GM12891 (cell line): ENCODE results near the gene WSCD2.

Experiments
- DNase-seq: peaks from one replicate; pipeline ENCODE4 v3.0.0; 2011; ENCODE audit warnings: low spot score; ENCODE audit not compliant: insufficient read length
- FAIRE-seq: peaks from 2 replicates; lab custom pipeline; 2011; peaks lifted over from hg19 to GRCh38; lab: Jason Lieb, UNC
- PAX5 ChIP-seq: IDR thresholded peaks from 2 replicates; pipeline ENCODE4 v1.6.1; 2011; ENCODE audit warnings: low read length, moderate library complexity, mild to moderate bottlenecking; ENCODE audit not compliant: insufficient read depth, severe bottlenecking
- POLR2A ChIP-seq: IDR thresholded peaks from 2 replicates; pipeline ENCODE4 v1.6.1; 2011; ENCODE audit warnings: low read depth, low read length, control low read depth
- POLR2AphosphoS5 ChIP-seq: IDR thresholded peaks from 2 replicates; pipeline ENCODE4 v1.6.1; 2011; ENCODE audit warnings: low read depth, low read length, control low read depth
- POU2F2 ChIP-seq: IDR thresholded peaks from 2 replicates; pipeline ENCODE4 v1.6.1; 2011; ENCODE audit warnings: low read depth, mild to moderate bottlenecking, control low read depth, low read length, moderate library complexity
- SPI1 ChIP-seq: IDR thresholded peaks from 2 replicates; pipeline ENCODE4 v1.6.1; 2011; ENCODE audit warnings: low read depth, low read length, control low read depth
- TAF1 ChIP-seq: IDR thresholded peaks from 2 replicates; pipeline ENCODE4 v1.6.1; 2011; ENCODE audit warnings: low read depth, low read length, control low read depth

The WSCD2 gene

GRCh38 chr12:108269224-108269623 lies 140.1 kb downstream of the WSCD2 start:
- TF ChIP-seq TAF1: no peak
- TF ChIP-seq SPI1: no peak
- TF ChIP-seq POLR2AphosphoS5: no peak
- TF ChIP-seq POLR2A: no peak
- no peak for TF ChIP-seq POU2F2
- TF ChIP-seq PAX5: no peak
- no peak for DNase-seq
- no peak for FAIRE-seq

DNA sequence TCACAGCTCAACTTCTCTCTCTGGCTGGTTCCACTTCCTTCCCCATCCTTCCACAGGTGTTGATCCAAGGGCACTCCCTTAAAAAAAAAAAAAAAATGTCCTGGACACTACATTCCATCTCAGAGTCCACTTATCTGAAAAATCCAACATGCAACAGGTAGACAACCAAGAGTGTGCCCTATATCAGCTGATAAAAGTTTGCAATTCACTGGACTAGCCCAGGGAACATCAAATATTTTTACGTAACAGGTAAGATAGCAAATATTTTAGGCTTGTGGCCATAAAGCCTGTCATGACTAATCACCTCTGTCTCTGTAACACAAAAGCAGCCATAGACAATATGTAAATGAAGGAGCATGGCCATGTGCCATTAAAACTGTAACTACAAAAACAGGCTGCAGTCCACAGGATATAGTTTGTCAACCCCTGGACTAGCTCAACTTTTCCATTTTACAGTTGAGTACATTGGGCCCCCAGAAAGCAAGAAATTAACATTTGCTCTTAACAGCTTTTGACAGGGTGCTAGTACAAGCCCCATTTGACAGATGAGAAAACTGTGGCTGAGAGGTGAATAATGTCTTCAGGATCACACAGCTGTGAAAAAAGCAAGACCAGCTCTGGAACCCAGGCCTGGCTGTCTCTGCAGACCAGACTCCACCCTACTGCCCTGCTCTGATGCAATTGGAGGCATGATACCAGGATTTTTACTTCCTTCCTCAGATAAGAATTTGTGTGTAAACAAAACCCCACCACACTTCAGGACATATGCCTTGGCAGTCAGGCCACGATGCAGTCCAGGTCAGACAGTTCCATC lies 141.2 kb downstream of the WSCD2 start:
- FAIRE-seq (no peak), DNase-seq (no peak)
- no peak for TF ChIP-seq PAX5
- TF ChIP-seq POLR2A: no peak
- no peak for TF ChIP-seq TAF1
- TF ChIP-seq POU2F2: no peak
- TF ChIP-seq SPI1: no peak
- TF ChIP-seq POLR2AphosphoS5: no peak

- TF ChIP-seq TAF1: no peak
- no peak for TF ChIP-seq SPI1
- TF ChIP-seq PAX5: no peak
- no peak for TF ChIP-seq POLR2A
- no peak for TF ChIP-seq POLR2AphosphoS5
- no peak for TF ChIP-seq POU2F2
- FAIRE-seq (no peak), DNase-seq (no peak)
These were observed 141.7 kb downstream of the WSCD2 start for GRCh38 chr12:108270849-108271143.

GRCh38 chr12:108271951-108272872 lies 143.1 kb downstream of the WSCD2 start:
- no peak for DNase-seq
- no peak for FAIRE-seq
- TF ChIP-seq POLR2A: no peak
- no peak for TF ChIP-seq PAX5
- TF ChIP-seq SPI1: no peak
- TF ChIP-seq POLR2AphosphoS5: no peak
- no peak for TF ChIP-seq POU2F2
- no peak for TF ChIP-seq TAF1

GRCh38 chr12:108273217-108273616 lies 144.1 kb downstream of the WSCD2 start:
- TF ChIP-seq POLR2A (no peak), TAF1 (no peak), POLR2AphosphoS5 (no peak), PAX5 (no peak), SPI1 (no peak), POU2F2 (no peak)
- DNase-seq (no peak), FAIRE-seq (no peak)

DNA sequence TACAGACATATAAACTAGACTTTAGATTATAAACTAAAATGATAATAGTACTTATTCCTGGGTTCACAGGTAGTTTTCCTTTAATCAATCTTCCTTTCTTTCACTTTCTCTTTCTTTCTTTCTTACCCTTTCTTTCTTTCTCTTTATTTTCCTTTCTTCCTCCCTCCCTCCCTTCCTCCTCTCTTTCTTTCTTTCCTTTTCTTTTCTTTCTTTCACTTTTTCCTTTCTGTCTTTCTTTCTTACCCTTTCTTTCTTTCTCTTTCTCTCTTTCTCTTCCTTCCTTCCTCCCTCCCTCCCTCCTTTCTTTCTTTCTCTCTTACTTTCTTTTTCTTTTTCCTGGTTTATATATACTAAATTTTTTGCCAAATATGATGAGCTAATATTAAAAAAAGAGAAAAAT lies 148.5 kb downstream of the WSCD2 start:
- DNase-seq (no peak), FAIRE-seq (no peak)
- TF ChIP-seq PAX5: no peak
- TF ChIP-seq POLR2AphosphoS5: no peak
- no peak for TF ChIP-seq POU2F2
- TF ChIP-seq SPI1: no peak
- no peak for TF ChIP-seq TAF1
- TF ChIP-seq POLR2A: no peak

DNA sequence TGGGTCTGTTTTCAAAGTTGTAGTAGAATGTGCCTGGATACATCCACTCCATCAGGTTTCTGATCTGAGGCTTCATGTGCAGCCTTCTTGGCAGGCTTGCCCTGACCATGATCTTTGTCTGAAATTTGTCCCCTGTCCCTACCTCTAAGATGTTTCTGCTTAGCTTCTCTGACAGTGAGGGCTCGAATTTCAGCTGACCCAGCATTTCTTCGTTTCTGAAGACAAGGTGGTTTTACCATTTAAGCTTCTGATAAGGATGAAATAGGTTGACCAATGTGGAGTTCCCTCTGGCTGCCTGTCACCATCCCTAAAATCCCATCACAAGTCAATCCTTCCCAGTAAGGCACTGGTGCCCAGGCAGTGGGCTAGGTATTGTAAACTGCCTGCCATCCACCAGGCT lies 153.1 kb downstream of the WSCD2 start:
- DNase-seq (no peak), FAIRE-seq (no peak)
- no peak for TF ChIP-seq POLR2AphosphoS5
- no peak for TF ChIP-seq PAX5
- TF ChIP-seq TAF1: no peak
- no peak for TF ChIP-seq SPI1
- TF ChIP-seq POLR2A: no peak
- no peak for TF ChIP-seq POU2F2

DNA sequence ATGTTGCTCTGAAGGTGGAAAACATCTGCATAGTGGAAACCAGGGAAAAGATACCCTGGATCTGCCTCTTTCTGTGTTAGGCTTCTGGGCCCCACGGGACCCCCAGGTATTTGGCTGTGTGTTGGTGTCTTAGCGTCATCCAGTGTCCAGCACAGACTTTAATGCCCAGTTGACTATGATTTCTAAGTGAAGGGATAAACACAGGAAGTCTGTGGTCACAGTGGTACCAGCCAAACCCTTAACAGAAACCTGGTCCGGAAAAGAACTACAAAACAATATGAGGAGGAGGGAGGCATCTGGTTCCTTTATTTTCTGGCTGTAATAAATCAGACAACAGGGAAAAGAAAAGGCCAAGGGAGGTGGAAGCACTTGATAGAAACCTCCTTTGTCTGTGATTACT lies 153.6 kb downstream of the WSCD2 start:
- TF ChIP-seq PAX5 (no peak), TAF1 (no peak), POLR2AphosphoS5 (no peak), POU2F2 (no peak), POLR2A (no peak), SPI1 (no peak)
- no peak for DNase-seq
- FAIRE-seq: no peak

- no peak for FAIRE-seq
These were observed 155.1 kb downstream of the WSCD2 start for GRCh38 chr12:108284163-108284562.

More at GRCh38 chr12:108284163-108284562, 155.1 kb downstream of the WSCD2 start:
- no peak for TF ChIP-seq PAX5
- TF ChIP-seq POU2F2: no peak
- no peak for TF ChIP-seq TAF1
- TF ChIP-seq SPI1: no peak
- DNase-seq: no peak
